ENCODE results near the gene AOAH.

DNA sequence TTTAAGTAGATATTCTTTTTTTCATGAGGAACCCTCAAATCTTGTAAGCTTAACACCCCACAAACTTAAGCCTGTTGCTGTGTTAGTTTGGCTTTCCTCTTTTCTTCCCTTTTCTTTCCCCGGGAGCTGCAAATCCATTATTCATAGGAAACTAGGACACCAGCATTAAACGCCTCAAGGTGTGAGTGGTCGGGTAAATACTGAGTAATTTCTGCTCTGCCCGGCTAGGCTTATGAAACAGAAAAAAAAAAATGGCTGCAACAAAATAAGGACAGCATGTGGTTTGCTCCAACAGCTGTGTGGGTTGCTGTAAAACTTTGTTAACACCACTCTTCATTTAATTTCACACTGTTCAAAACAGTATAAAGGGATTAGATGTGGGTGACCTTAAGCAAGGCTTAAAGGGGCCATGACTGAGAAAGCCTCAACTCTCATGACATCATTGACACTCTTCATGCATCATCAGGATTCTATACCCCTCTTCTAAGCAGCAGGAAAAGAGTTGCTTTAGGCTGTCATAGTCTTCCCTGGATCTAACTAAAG lies 104.1 kb downstream of the AOAH start:
- TF ChIP-seq, protein P1, sequence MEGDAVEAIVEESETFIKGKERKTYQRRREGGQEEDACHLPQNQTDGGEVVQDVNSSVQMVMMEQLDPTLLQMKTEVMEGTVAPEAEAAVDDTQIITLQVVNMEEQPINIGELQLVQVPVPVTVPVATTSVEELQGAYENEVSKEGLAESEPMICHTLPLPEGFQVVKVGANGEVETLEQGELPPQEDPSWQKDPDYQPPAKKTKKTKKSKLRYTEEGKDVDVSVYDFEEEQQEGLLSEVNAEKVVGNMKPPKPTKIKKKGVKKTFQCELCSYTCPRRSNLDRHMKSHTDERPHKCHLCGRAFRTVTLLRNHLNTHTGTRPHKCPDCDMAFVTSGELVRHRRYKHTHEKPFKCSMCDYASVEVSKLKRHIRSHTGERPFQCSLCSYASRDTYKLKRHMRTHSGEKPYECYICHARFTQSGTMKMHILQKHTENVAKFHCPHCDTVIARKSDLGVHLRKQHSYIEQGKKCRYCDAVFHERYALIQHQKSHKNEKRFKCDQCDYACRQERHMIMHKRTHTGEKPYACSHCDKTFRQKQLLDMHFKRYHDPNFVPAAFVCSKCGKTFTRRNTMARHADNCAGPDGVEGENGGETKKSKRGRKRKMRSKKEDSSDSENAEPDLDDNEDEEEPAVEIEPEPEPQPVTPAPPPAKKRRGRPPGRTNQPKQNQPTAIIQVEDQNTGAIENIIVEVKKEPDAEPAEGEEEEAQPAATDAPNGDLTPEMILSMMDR (IDR thresholded peaks at IDR 0.05), result no peak
- TF ChIP-seq POLR2AphosphoS5 (IDR thresholded peaks at IDR 0.05), result no peak
- no peak for TF ChIP-seq POLR2A (IDR thresholded peaks at IDR 0.05)
- TF ChIP-seq EP300 (IDR thresholded peaks at IDR 0.05), result no peak
